Measurements from ENCODE around the gene PGBD2. TPM values are rescaled to one million over a fixed set of nuclear protein-coding genes. Genes with fewer than 3 reads are reported as not detected.

Gene PGBD2
- polyA plus RNA-seq, 1 donor (not counting 4 experiments of a cell fraction or from before 2014, with no cell fraction given): 5.1 TPM

GRCh38 chr1:248857749-248858095 lies 48.3 kb upstream of the PGBD2 start:
- Histone ChIP-seq H3K27ac (ENCODE audit: control insufficient read depth, insufficient read depth, low read length) (peak overlapping the region; percentile 86), H3K36me3 (ENCODE audit: control insufficient read depth in 2 of 2, extremely low read depth in 1 of 2, insufficient read depth in 2 of 2, low read length in 2 of 2) (peaks cover 27 to 33% of the 10 kb centered on the region in 2 experiments), H3K9me3 (ENCODE audit: control insufficient read depth, low read depth, low read length) (no peaks in the 10 kb centered on the region), H3K9ac (ENCODE audit: control insufficient read depth, extremely low read depth, insufficient read depth, low read length) (peak overlapping the region; percentile 85), H4K20me1 (ENCODE audit: control insufficient read depth, extremely low read depth, insufficient read depth, low read length) (no peaks in the 10 kb centered on the region), H2AFZ (ENCODE audit: control insufficient read depth, low read length) (peak overlapping the region; percentile 57), H3K27me3 (ENCODE audit: control insufficient read depth, extremely low read depth, insufficient read depth, low read length) (no peaks in the 10 kb centered on the region), H3K9me1 (ENCODE audit: control insufficient read depth, extremely low read depth, insufficient read depth, low read length) (no peaks in the 10 kb centered on the region), H3K4me3 (ENCODE audit: control insufficient read depth in 2 of 3, extremely low read depth in 1 of 3, insufficient read depth in 2 of 3, low read depth in 1 of 3, low read length in 3 of 3) (peak overlapping the region; percentile 63 to 81 (median 76)), H3K79me2 (ENCODE audit: control insufficient read depth, insufficient read depth, low read length) (peaks cover 23% of the 10 kb centered on the region), H3K4me2 (ENCODE audit: control insufficient read depth, extremely low read depth, insufficient read depth, low read depth, low read length) (peak overlapping the region; percentile 95), H3K4me1 (ENCODE audit: control insufficient read depth, extremely low read depth, insufficient read depth, low read length) (peaks cover 29% of the 10 kb centered on the region)
- FAIRE-seq: no peak
- TF ChIP-seq CTCF (optimal IDR thresholded peaks at IDR 0.05 in 1 of 3, IDR thresholded peaks at IDR 0.05 in 1 of 3, conservative IDR thresholded peaks at IDR 0.05 in 1 of 3; ENCODE audit: extremely low read depth in 1 of 3, insufficient read depth in 2 of 3, low read length in 3 of 3) (no peak), EZH2 (IDR thresholded peaks at IDR 0.05; ENCODE audit: low read length) (no peak)
- no peak for DNase-seq (ENCODE audit: low read depth, low spot score)
- dilution Hi-C loops (cut with MboI; ENCODE audit: extremely low pct_ligation_motif_present, low sequenced_read_pairs): no loop called here

GRCh38 chr1:248858096-248858890 lies 47.7 kb upstream of the PGBD2 start:
- Histone ChIP-seq H3K4me2 (ENCODE audit: control insufficient read depth, extremely low read depth, insufficient read depth, low read depth, low read length) (peak overlapping the region; percentile 95), H3K4me3 (ENCODE audit: control insufficient read depth in 2 of 3, extremely low read depth in 1 of 3, insufficient read depth in 2 of 3, low read depth in 1 of 3, low read length in 3 of 3) (peak overlapping the region; percentile 63 to 81 (median 76)), H2AFZ (ENCODE audit: control insufficient read depth, low read length) (peak overlapping the region; percentile 77), H3K9me3 (ENCODE audit: control insufficient read depth, low read depth, low read length) (no peaks in the 10 kb centered on the region), H3K9ac (ENCODE audit: control insufficient read depth, extremely low read depth, insufficient read depth, low read length) (peak overlapping the region; percentile 85), H3K79me2 (ENCODE audit: control insufficient read depth, insufficient read depth, low read length) (peaks cover 23% of the 10 kb centered on the region), H3K36me3 (ENCODE audit: control insufficient read depth in 2 of 2, extremely low read depth in 1 of 2, insufficient read depth in 2 of 2, low read length in 2 of 2) (peaks cover 23 to 33% of the 10 kb centered on the region in 2 experiments), H4K20me1 (ENCODE audit: control insufficient read depth, extremely low read depth, insufficient read depth, low read length) (no peaks in the 10 kb centered on the region), H3K4me1 (ENCODE audit: control insufficient read depth, extremely low read depth, insufficient read depth, low read length) (peaks cover 33% of the 10 kb centered on the region), H3K27me3 (ENCODE audit: control insufficient read depth, extremely low read depth, insufficient read depth, low read length) (no peaks in the 10 kb centered on the region), H3K27ac (ENCODE audit: control insufficient read depth, insufficient read depth, low read length) (peak overlapping the region; percentile 86), H3K9me1 (ENCODE audit: control insufficient read depth, extremely low read depth, insufficient read depth, low read length) (no peaks in the 10 kb centered on the region)
- FAIRE-seq (no peak), DNase-seq (ENCODE audit: low read depth, low spot score) (no peak)
- TF ChIP-seq EZH2 (IDR thresholded peaks at IDR 0.05; ENCODE audit: low read length) (no peak), CTCF (optimal IDR thresholded peaks at IDR 0.05 in 1 of 3, IDR thresholded peaks at IDR 0.05 in 1 of 3, conservative IDR thresholded peaks at IDR 0.05 in 1 of 3; ENCODE audit: extremely low read depth in 1 of 3, insufficient read depth in 2 of 3, low read length in 3 of 3) (peak; percentile 28 to 64 (median 44))
- dilution Hi-C loops (cut with MboI; ENCODE audit: extremely low pct_ligation_motif_present, low sequenced_read_pairs): no loop called here

Measured in keratinocyte (primary cell).